Epithelial cell of prostate (primary cell): ENCODE measurements around the gene PCDHGC5.

ENCODE experiments used
- DNase-seq: peaks from one replicate; pipeline ENCODE4 v3.0.0-alpha.2; 2011; ENCODE audit warnings: low read depth, low spot score
- H3K27ac ChIP-seq: fragments of 450-650 bp; 2 replicates; pipeline ENCODE4 v1.5.1; 2017; ENCODE audit warnings: mild to moderate bottlenecking

The PCDHGC5 gene

DNA sequence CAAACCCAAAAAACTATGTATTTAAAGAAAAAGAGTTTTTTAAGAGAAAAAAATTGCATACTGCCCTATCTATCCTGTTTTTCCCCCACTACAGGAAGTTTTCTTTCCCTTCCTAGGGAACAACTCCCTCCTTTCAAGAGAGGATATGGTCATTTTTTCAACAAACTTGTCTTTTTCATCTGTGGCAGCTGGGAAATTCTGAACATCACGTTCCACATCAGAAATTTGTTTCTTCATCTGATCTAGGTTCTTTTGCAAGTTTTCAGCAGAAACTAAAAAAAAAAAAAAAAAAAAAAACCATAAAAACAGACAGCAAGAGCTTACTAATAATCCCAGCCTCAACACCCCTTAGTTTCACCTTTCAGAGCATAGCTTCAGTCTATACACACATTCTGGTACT is 38.5 kb downstream of the PCDHGC5 start:
- no peak for DNase-seq
- H3K27ac ChIP-seq = peak overlapping the region; percentile 47

DNA sequence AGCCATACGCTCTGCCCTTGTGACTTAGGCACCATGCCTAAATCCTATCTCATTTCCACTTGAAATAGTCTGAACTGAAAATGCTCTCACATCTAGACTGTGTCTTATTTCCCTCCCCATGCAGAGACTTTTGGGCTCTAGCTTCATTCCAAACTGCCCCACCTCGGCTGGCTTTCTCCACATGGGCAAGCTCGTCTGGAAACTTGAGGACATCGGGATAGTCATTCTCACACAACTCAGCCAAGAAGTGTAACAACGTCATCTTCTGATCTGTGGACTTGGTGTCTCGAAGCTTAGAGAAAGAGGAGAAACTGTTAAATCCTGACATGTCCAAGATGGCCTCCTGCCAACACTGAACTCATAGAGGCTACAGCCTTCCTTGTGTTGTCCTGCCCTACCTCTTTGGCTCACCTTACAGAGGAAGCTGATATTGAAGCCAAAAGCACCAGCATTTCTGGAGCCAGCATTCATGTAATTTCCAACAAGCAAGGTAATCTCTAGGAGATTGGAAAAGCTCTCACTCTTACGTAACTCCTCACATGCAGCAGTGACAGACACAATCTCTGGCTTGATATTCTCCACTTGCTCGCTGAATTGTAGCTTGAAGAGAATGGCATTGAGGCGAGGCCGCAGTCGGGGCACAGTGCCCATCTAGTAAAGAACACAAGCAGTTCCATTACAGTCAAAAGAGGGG is 39.6 kb downstream of the PCDHGC5 start:
- H3K27ac ChIP-seq = peak overlapping the region; percentile 47

DNA sequence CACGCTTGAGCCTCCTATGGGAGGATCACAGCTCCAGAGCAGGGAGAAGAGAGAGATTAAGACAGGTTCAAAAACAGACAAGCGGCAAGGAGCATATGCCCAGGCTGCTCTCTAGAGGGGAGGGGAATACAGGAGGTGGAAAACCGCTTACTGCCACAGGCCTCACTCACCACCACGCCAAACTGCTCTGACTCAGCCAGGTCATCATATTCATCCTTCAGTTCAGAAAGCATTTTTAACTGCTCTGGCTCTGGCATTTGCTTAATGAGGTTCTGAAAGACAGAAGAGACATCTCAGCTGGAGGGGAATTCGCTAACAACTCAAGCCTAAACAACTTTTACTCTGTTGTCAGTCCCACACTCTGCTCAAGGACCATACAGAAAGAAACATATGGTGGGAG is 40.1 kb downstream of the PCDHGC5 start:
- H3K27ac ChIP-seq = peak overlapping the region; percentile 47
- DNase-seq = no peak

More for the DNA sequence above, 39.6 kb downstream of the PCDHGC5 start:
- DNase-seq = no peak

DNA sequence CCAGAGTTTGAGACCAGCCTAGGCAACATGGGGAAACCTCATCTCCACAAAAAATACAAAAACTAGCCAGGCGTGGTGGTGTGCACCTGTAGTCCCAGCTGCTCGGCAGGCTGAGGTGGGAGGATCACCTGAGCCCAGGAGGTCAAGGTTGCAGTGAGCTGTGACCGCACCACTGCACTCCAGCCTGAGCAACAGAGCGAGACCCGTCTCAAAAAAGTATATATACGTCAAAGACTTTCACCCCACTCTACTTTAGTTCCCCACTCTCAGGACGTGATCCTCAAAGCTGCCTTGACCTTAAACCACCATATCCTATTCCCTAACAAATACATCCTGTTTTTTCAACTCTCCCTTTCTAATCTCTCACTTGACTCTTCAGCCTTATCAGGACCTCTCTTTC is 41.0 kb downstream of the PCDHGC5 start:
- H3K27ac ChIP-seq = no peak overlapping the region
- DNase-seq = no peak

DNA sequence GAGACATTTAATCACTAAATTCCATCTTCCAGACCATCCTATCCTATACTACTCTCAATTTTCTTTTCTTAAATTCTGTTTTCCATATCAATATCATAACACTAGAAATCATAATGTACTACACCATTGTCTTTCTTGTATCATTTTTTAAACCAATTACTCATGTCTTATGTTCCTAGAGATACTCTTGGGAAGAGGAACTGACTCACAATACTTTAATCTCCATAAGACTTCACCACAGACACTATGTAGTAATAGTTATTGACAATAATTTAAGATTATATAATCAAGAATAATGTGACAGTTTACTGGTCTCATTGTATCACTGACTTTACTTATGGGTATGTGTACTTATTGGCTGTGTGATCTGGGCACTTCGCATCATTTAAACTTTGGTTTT is 43.8 kb downstream of the PCDHGC5 start:
- DNase-seq = no peak
- no peak overlapping the region for H3K27ac ChIP-seq

DNA sequence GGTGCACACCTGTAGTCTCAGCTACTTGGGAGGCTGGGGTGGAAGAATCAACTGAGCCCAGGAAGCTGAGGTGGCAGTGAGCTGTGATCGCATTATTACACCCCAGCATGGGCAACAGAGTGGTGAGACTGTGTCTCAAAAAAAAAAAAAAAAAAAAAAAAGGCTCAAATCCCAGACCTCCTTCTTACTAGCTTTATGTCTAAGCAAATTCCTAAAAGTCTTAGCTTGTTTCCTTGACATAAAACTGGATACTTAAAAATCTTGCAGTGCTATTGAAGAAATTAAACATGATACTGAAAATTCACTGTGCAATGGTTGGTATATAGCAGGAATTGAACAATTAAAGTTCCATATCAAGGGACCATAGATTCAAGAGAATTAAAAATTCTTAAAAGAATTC is 45.0 kb downstream of the PCDHGC5 start:
- H3K27ac ChIP-seq = no peak overlapping the region
- no peak for DNase-seq

DNA sequence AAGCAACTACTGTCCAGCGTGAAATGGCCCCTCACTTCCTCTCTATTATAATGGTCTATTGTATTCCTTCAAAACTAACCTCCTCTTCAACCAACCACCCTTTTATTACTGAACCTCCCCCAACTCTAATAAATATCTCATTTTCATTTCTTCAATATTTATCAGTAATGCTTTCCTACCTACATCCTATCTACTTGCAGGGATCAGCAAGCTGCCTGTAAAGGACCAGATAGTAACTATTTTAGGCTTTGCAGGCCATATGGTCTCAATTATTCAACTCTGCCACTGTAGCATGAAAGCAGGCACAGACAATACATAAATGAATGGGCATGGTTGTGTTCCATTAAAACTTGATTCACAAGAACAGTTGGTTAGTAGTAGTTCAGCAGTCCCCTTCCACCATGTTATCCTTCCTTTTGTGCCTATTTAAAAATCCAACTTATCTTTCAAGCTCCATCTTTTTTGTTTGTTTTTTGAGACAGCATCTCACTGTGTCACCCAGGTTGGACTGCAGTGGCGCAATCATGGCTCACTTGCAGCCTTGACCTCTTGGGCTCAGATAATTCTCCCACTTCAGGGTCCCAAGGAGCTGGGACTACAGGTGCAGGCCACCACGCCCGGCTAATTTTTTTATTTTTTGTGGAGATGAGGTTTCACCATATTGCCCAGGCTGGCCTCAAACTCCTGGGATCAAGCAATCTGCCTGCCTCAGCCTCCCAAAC is 45.8 kb downstream of the PCDHGC5 start:
- H3K27ac ChIP-seq = no peak overlapping the region
- no peak for DNase-seq
